HG02981 (cell line): ENCODE measurements around the gene PIK3R3.

Experiments
- ATAC-seq: cut with Tn5 transposase; IDR thresholded peaks from one replicate; pipeline ENCODE4 v1.9.1; 2021; ENCODE audit warnings: mild to moderate bottlenecking, moderate library complexity; ENCODE audit not compliant: unreplicated experiment

PIK3R3 gene

DNA sequence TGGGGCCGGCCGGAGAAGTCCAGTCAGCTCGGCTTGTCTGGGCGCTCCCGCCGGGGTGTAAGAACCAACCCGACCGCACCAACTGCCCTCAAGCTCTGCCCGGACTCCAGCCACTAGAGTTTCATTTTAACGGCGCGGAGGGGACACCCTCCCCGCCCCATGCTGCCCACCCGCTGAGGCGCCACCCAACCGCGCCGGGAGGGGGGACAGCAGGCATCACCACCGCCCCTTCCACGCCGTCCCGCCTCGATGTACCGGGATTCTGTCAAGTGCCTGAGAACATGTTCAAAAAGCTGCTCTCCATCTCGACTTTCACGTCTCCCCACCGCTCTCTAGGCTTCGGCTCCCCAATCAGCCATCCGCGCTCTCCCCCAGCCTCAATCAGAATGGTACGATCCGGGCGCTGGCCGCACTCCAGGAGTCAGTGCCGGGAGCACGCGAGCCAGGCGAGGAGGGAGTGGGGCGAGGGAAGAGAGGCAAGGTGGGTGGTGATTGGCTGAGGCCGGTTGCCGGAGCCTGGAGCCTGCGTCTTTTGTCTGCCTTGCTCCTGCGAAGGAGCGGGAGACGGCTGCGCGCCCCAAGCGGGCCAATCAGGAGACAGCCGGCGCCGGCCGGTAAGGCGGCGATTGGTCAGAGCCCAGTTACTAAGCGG, at the start of gene PIK3R3:
TSS of gene PIK3R3 (minus strand) at position 101 of the 652 bp plus-strand sequence. CDS start 677 bp downstream, outside the sequence.
- ATAC-seq, result peak; percentile 92

DNA sequence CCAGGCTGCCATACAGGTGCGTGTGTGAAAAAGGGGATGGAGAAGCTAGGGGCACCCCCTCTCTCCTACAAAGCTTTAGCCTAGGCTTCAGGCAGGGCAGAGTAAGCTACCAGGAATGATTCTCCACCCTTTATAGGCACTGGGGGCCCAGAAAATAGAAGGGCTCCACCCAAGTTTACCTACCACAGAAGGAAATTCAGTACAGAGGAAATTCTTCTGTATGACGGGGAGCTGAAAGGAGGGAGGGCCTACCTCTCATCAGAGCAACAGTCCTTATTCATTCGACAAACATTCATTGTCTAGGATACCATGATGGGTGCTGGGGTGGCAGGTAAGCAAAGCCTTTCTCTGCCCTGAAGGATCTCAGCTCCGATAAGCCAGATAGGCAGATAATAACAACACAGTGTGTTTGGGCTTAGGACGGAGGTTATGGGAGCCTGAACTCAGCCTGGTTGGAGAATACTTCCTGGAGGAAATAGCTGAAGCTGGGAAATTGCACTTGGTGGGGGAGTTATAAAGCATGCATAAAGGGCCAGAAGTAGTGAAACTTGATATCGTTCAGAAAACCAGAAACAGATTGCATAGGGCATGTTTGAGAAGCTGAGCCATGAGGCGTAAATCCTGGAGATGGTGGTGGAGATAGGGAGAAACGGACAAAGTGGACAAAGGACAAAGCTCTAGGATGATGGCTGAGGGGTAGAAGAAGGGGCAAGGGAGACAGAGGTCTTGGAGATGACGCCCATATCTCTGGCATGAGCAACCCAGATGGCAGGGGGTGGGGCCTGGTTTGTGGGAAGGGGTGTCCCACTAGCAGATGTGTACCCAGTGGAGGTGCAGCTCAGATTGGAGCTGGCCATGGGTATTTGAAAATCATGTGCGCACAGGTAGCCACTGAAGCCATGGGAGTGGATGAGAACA, 49.2 kb upstream of the PIK3R3 start:
- no peak for ATAC-seq

DNA sequence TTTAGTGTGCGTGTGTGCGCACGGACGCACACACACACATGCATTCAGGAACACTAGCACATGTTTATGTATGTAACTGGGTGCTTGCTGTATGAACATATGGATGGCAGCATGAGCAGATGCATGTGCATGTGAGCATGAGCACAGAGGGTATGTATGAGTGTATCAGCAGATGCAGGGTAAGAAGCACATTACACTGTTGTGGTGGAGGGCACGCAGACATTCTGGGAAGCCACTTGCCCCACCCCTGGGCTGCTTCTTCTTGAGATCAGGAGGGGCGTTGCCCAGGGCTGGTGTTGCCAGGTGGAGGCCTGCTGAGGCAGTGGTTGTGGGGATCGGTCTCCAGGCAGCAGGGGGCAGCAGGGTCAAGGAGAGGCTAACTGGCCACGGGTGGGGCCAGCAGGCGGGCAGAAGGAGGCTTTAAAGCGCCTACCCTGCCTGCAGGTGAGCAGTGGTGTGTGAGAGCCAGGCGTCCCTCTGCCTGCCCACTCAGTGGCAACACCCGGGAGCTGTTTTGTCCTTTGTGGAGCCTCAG, 47.7 kb upstream of the PIK3R3 start:
- no peak for ATAC-seq

DNA sequence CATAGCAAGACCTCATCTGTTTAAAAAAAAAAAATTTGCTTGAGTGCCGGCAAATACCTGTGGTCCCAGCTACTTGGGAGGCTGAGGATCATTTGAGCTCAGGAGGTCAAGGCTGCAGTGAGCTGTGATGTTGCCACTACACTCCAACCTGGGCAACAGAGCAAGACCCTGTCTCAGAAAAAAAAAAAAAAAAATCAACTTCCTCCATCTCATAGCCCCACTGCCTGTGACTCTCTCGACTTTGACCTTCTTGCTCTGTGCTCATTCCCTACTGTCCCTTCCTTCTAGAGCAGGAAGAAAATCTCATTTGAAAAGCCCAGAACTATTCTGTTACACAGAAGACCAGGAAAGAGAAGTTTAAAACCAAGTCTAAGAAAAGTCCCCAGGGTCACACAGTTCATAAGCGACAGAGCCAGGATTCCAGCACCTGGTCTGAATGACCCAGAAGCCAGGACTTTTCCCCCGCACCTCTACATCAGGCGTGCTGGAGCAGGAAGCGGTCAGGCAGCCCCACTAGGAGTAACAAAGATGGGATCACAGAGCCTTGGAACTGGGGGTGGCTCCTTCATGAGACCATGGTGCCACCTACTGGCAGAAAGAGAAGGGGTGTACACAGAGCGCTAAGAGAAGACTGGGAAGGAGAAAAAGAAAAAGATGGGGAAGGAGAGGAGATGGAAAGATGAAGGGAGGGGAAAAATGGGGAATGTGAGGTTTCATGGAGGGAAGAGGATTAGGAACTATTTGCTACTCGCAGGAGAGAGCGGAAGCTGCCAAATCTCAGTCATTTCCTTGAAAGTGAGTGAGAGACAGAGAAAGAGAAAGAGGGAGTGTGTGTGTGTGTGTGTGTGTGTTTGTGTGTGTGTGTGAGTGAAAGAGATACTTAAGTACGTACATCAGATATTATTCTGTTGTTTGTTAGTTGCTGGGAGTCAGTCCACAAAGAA, 47.0 kb upstream of the PIK3R3 start:
- peak; percentile 54 for ATAC-seq

DNA sequence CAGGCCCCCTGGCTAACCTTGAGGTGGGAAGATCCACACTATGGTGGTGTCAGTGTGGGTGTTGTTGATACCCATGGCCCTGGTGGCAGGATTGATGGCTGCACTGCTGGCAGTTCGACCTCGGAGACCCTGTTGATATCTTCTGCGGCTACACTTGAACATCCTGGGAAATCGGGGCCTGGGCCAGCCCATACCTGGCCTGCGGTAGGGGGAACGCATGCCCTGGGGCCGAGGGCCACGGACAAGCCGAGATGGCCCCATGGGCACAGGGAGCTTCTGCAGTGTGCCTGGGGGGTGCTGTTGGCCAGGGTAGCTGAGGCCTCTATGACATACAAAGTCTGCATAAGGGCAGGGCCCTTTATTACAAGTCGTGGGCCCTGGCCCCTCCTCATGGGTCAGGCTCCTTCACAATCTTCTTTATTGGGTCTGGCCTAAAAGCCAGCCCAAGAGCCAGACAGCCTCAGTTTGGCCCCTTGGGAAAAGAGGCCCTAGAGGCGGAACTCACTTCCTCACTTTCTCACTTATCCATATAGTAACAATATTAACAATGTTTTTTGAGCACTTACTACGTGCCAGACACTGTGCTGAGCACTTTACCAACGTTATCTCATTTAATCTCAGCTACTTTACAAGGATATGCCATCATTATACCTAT, 43.9 kb upstream of the PIK3R3 start, which contains the start of gene P3R3URF:
TSS of gene P3R3URF (minus strand) at position 278 of the 655 bp plus-strand sequence. CDS start at position 261, 17 bp downstream.
- ATAC-seq, result no peak

DNA sequence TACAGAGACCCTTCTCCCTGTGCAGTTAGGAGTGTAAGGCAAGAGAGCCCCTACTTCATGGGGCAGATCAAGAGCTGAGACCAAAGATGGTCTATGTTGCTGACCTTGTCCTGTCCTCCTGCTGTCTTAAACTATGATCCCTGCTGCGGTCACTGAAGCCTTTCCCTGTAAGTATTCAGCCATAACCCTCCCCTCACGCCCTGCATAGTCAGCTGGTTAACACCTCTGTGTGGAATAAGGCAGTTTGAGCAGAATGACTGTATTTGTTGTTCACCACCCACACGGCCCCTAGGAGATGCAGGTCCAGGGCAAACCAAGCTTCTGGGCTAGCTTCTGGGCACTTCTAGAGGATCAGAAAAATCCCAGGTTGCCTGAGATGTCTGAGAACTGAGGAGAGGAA, 42.8 kb upstream of the PIK3R3 start:
- no peak for ATAC-seq

DNA sequence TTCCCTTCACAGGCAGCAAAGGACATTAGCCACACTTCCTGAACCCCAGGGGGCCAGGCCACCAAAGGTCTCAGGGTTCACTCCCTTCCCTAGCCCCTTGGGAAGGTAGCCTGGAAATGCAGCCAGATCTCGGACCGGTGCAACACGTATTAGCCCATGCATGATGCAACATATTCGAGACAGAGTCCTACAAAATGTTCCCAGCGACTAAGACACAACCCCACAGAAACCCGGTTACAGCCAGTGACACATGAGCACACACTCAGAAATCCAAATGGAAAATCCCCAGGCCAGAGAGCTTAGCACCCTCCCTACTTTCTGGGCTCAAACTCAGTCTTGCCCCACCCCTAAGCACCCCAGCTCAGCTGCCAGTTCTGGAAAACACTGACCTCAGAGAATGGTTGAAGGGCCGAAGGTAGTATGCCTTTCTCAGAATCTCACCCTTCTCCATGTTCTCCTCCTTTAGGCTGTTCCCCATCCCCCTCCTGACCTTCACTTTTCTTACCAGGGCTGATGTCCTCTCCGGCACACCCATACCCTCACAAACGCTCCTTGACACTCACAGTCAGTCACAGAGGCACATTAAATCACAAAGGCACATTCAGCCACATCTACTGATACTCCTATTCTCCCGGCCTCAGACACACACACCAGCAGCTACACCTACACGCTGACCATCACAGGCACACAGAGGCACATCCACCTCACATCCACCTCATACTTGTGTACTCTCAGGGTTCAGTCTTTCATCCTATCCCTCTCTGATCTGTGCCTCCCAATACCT, 42.2 kb upstream of the PIK3R3 start, which contains the start of gene TSPAN1:
TSS of gene TSPAN1 (plus strand) at position 640 of the 784 bp plus-strand sequence. CDS start 6,021 bp downstream, outside the sequence.
- no peak for ATAC-seq

DNA sequence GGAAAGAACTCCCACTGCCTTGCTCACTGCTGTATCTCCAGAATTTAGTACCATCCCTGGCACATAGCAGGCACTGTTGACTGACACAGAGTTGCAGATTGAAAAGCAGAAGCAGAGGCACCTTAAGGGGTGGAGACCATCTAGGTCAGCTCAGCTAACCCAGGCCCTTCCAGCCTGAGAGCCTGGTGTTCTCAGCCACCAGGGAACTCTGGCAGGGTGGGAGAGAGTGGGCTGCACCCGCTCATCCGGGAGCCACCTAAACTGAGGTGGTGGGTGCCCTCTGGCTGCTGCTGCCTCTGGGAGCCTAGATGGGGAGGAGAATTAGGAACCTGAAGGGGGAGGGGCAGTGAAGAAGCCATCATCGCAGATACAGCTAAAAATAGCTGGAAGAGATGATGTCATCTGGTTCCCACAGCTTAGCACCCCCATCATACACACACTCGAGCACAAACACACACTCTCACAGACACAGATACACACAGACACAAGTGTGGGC, 41.0 kb upstream of the PIK3R3 start:
- no peak for ATAC-seq

DNA sequence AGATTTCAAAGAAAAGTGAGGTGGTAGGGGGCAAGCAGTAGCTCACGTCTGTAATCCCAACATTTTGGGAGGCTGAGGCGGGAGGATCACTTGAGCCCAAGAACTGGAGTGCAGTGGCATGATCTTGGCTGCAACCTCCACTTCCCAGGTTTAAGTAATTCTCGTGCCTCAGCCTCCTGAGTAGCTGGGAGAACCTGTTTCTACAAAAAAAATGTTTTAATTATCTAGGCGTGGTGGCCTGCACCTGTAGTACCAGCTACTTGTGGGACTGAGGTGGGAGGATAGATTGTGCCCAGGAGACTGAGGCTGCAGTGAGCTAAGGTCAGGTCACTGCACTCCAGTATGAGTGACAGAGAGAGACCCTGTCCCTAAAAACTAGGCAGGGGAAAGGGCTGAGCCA, 39.9 kb upstream of the PIK3R3 start:
- ATAC-seq, result no peak

DNA sequence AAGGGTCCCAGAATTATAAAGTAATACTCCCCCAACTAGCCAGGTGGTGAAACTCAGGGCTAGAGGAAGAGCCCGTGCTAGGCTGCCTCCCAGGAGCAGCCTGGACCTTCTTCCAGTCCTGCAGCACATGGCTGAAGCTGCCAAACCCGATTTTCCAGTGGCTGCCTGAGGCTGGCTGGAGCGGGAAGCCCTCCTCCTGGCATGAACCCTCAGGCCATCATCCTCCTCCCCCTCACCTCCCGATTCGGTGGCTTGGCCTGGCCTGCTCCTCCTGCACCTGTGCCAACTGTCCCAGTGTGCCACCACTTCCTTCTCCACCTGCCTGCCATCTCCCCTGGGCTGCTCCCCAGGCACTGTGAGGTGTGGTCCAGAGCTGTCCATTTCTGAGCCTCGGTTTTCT, 39.4 kb upstream of the PIK3R3 start:
- no peak for ATAC-seq

DNA sequence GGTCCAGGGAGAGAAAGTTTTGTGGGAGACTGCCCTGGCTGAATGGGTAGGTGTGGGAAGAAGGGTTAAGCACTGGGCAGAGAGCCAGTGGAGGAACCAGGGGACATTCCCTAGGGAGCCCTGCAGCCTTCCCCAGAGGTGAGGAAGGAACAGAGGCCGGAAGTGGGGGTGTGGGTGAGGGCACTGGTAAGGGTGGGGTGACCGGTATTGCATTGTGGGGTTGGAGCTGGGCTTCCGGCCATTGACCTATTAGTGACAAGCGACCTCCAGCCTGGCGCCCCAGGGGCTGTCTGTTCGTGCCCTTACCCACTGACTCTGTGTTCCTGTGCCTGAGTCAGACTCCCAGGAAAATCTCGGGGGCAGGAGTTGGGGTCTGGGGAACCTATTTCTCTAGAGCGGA, 38.9 kb upstream of the PIK3R3 start:
- no peak for ATAC-seq

DNA sequence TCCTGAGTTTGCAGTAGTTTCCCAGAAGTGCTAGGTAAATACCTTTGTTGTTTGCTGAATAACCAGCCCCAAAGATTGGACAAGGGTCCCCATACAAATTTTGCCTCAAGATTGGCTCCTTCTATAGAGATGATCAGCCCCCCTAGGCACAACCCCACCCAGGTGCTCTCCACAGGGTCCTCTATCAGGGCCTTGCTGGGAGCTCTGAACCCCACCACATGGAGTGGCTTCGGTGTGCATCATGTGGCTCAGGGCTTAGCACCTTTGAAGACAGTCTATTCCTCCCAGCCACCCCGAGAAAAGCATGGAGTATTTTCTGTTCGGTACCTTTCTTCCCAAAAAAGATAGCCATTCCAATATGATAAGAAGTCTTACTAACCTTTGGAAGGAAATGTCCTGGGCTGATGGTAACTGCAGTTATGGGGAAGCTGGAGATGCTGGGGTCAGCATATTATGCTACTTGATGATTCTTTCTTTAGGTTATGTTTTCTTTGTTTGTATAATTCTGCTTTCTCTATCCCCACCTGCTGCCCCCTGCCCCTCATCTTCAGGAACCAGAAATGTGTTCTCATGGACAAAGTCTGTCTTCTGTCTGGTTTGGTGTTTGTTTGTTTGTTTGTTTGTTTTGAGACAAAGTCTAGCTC, 37.5 kb upstream of the PIK3R3 start:
- ATAC-seq, result no peak

DNA sequence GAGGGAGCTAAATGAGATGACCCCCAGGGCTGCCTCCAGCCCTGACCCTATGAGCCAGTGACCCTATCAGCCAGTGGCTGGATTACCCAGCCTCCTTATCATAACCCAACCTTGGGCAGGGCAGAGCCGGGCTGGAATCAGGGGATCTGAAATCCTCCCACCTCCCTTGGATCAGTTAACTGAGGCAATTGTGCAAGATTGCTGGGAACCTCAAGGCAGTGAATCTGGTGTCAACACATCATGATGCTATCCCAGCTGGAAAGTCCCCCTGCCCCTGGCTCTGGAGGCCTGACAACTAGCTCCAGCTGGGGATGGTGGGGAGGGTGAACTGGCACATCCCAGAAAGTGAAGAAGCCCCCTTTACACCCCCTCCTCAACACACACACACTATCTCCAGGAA, 36.0 kb upstream of the PIK3R3 start:
- no peak for ATAC-seq

DNA sequence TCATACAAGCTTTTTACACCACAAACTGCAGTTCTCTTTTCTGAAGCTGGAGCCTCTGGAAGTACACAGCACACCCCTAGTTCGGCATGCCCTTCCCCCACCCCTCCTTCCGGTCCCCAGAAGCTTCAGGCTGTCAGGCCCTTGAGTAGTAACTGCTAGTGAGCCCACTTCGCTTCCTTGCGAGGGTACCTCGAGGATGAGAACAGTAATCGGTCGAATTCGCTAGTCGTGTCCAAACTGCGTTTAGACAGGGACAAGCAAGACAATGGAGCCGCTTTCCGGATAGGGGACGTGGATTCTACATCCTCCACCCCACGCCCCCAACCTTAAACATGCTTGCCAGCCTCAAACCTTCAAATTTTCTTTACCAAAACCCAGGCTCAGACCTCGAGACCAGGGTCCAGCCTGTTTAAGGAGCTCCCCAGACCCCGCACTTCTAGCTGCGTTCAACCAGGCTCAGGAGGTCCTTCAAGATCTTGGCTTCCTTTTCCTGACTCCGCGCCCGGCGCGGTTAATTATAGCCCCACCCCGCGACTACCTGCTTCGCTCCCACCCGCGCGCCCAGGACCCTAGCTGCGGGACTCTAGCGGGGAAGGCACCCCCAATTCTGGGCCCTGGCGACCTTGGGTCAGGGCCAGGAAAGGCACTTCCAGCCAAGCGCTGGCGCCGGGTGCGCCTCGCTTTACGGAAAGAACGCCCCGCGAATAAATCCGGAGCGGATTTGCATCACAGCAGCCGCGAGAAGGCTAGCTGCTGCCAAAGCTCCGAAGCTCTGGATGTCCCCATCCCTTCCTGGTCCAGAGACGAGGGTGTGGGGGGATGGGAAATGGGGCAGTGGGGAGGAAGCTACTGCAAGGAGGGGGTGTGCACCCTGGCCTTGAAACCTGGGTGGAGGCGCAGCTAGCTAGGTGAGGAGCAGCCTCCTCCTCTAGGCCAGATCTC, 34.4 kb upstream of the PIK3R3 start:
- ATAC-seq, result no peak

DNA sequence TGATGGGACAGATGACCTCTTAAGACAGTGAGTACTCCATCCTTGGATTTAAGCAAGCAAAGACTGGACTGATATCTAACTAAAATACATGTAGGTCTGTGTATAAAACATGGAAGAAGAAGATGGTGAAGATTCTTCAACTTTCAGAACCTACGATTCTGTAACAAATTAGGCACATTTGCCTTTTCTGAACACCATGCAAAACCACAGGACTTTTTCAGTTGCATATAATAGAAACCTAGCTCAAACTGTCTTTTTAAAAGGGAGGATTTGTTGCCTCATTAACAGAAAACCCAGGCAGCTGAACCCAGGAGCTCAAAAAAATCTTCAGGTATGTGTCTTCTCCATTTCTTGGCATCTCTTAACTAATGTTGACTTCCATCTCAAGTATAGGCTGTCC, 27.8 kb upstream of the PIK3R3 start:
- no peak for ATAC-seq

DNA sequence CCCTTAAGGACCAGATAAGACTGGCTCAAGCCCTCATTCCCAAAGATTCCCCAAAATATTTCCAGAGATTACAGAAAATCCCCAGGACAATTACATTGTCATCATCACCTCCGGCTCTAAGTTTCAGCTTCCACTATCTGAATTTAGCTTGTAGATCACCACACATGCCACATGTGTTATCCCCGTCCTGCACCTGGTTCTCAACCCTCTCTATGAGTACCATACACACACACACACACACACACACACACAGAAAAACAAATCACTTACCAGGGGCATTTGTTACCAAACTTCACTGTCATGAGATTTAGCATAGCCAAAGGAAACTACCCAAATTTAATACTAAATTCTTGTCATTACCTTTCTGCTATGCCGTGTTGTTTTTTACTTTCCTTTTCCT, 27.1 kb upstream of the PIK3R3 start:
- no peak for ATAC-seq
